Sigmoid colon (tissue), 7 donors: ENCODE data around the gene KLRD1. TPM values are rescaled to one million over a fixed set of nuclear protein-coding genes. Genes with fewer than 3 reads are reported as not detected.
"Not testable (repeated sequence)": the region's sequence is repeated elsewhere in the genome, so short reads cannot be mapped to it uniquely, and the experiment has no call there.

Experiments
- DNase-seq: peaks from one replicate; pipeline ENCODE4 v3.0.0-alpha.2; 2019
- H3K27ac ChIP-seq, 4 donors: fragments of 200-600 bp; sonication (generic); one replicate each; pipeline ENCODE4 v1.5.1; 2016 to 2019; ENCODE audit warnings: mild to moderate bottlenecking in 1 of 4
- H3K27me3 ChIP-seq, 3 donors: fragments of 200-600 bp; sonication (generic); one replicate each; pipeline ENCODE4 v1.5.1; 2019; ENCODE audit warnings: mild to moderate bottlenecking in 1 of 3
- H3K36me3 ChIP-seq, 4 donors: fragments of 200-600 bp; sonication (generic); one replicate each; pipeline ENCODE4 v1.5.1; 2016 to 2019
- H3K4me1 ChIP-seq, 4 donors: fragments of 200-600 bp; sonication (generic); one replicate each; pipeline ENCODE4 v1.5.1; 2017 to 2019
- H3K4me3 ChIP-seq, 4 donors: fragments of 200-600 bp; sonication (generic); one replicate each; pipeline ENCODE4 v1.5.1; 2017 to 2019; ENCODE audit warnings: mild to moderate bottlenecking in 2 of 4, moderate library complexity in 1 of 4
- H3K9me3 ChIP-seq, 4 donors: fragments of 200-600 bp in 3 of 4; sonication (generic) in 3 of 4; one replicate each; pipeline versions ENCODE4 v1.5.1 to v1.6.1; 2013 to 2019
- EP300 ChIP-seq, 4 donors: sonication (generic); formaldehyde crosslinking; IDR thresholded peaks; one replicate each; pipeline ENCODE4 v1.6.1; 2017; ENCODE audit warnings: antibody characterized with exemption in 4 of 4
- POLR2A ChIP-seq, 2 donors: fragments of 450-650 bp; IDR thresholded peaks; one replicate each; pipeline ENCODE4 v1.6.1; 2016; ENCODE audit warnings: antibody characterized with exemption in 2 of 2, mild to moderate bottlenecking in 2 of 2, moderate library complexity in 2 of 2
- POLR2AphosphoS5 ChIP-seq, 4 donors: sonication (generic); formaldehyde crosslinking; IDR thresholded peaks; one replicate each; pipeline ENCODE4 v1.6.1; 2017; ENCODE audit warnings: antibody characterized with exemption in 4 of 4
- WGBS, 2 donors: extraction: QIAGEN DNeasy Blood & Tissue Kit; methylation state at CpG; one replicate each; pipeline ENCODE4 v1.1.7; 2013; 5-methylcytosine and 5-hydroxymethylcytosine counted together
- intact Hi-C: fragments of 100-400 bp; cut with DNase I; formaldehyde crosslinking; loops from one replicate; pipeline ENCODE4 v1.15.1; 2023
- polyA plus RNA-seq, 3 donors: library from polyadenylated mRNA; stranded (reverse); fragments of 200-250 nt; gene quantifications; one replicate each; pipeline ENCODE4 v1.2.3, GENCODE V29; 2013
- total RNA-seq, 4 donors: library from RNA; depleted of rRNA; stranded (reverse); fragments of >200 nt; gene quantifications; one replicate each; pipeline ENCODE4 v1.1.0, GENCODE V29; 2016
- TF ChIP-seq, protein P1 (sequence below), 4 experiments: fragments of 450-650 bp in 3 of 4; fragments of 200-600 bp in 1 of 4; IDR thresholded peaks; one replicate each; pipeline ENCODE4 v1.5.1; 2016 to 2019; ENCODE audit warnings: antibody characterized with exemption in 4 of 4, mild to moderate bottlenecking in 3 of 4, moderate library complexity in 2 of 4
- donor health status: healthy with polysubstance abuse.
- donor health status: Bipolar disorder and iron deficiency.
- donor health status: healthy.

The KLRD1 gene
- total and polyA plus RNA-seq, 7 donors, result 0.54 to 3.6 (median 1.2) TPM; not detected in 1

DNA sequence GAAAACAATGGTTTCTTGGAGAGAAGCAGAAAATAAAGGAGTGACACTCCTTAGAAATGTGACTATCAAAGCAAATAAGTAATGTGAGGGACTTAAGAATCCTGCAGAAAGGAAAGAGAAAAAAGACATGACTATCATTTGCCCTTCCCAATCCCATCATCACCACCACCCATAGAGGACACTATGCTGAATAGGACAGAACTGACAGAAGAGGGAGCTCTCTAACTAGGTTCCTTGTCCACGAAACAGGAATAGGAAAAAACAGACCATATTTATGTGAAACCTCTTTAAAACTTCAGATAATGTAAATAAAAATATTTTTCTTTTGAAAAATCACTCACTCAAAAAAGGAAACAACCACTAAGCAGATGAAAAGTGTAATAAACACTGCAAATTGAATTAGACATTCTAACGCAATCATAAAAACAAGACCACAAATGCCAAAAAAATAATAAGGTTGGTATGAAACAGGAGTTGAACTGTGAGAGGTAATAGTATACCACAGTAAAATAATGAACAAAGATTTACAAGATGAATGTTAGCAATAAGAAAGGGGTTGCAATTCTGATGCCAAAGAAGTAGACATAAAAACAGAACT lies 24.1 kb downstream of the KLRD1 start:
- H3K4me3 ChIP-seq, result no peak overlapping the region
- intact Hi-C loops, result loop anchor here (1.0 kb wide), 1 partner anchor 231 kb away; no protein-coding TSS in a partner anchor
- WGBS, 2 donors, result 41 to 47% methylated on average over 2 of the region's 2 CpGs

DNA sequence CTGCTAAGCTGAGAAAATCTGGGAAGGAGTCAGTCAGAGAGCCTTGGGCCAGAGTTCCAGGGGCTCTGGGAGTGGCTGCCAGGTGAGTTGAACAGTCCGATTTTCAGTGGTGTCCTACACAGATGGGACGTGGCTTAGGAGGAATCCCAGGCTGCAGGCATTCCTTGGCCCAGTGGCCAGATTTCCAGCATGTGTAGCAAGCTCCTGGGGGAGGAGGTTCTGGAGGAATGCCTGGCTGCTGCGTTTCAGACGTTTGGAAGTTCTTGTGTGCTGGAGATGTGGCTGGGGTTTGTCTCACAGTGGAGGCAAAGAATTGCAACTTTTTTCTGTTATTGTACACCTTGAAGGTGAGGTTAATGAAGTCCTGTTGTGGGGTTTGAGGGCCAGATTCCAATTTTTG lies 28.5 kb downstream of the KLRD1 start:
- WGBS, 2 donors, result 79 to 81% methylated on average over 4 of the region's 4 CpGs
- H3K4me3 ChIP-seq, H3K4me1 ChIP-seq, DNase-seq, H3K27ac ChIP-seq, H3K36me3 ChIP-seq, intact Hi-C loops, H3K9me3 ChIP-seq, H3K27me3 ChIP-seq: not testable (repeated sequence)

More for the DNA sequence above, 24.1 kb downstream of the KLRD1 start:
- DNase-seq, result no peak
- Histone ChIP-seq H3K27ac (no peak overlapping the region), H3K4me1 (no peaks in the 10 kb centered on the region), H3K9me3 (peaks cover 0 to 2% (median 0%) of the 10 kb centered on the region in 4 donors), H3K27me3 (no peaks in the 10 kb centered on the region), H3K36me3 (no peaks in the 10 kb centered on the region)
- no peak for TF ChIP-seq POLR2AphosphoS5 (IDR thresholded peaks at IDR 0.05)
- no peak for TF ChIP-seq EP300 (IDR thresholded peaks at IDR 0.05)
- TF ChIP-seq, protein P1, sequence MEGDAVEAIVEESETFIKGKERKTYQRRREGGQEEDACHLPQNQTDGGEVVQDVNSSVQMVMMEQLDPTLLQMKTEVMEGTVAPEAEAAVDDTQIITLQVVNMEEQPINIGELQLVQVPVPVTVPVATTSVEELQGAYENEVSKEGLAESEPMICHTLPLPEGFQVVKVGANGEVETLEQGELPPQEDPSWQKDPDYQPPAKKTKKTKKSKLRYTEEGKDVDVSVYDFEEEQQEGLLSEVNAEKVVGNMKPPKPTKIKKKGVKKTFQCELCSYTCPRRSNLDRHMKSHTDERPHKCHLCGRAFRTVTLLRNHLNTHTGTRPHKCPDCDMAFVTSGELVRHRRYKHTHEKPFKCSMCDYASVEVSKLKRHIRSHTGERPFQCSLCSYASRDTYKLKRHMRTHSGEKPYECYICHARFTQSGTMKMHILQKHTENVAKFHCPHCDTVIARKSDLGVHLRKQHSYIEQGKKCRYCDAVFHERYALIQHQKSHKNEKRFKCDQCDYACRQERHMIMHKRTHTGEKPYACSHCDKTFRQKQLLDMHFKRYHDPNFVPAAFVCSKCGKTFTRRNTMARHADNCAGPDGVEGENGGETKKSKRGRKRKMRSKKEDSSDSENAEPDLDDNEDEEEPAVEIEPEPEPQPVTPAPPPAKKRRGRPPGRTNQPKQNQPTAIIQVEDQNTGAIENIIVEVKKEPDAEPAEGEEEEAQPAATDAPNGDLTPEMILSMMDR (IDR thresholded peaks at IDR 0.05), result peak; percentile 48 to 64 (median 56)
- TF ChIP-seq POLR2A (IDR thresholded peaks at IDR 0.05), result no peak

DNA sequence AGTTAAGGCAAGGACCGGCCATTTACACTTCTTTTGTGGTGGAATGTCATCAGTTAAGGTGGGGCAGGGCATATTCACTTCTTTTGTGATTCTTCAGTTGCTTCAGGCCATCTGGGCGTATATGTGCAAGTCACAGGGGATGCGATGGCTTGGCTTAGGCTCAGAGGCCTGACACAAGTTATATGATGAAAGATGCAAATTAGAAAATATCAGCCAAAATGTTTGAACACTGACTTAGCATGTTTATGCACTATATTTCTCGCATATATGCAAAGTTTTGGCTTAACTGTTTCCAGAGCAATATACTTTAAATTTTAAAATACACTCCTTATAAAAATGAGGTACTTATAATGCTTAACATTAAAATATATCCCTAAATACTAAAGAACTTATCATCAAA lies 30.8 kb downstream of the KLRD1 start:
- intact Hi-C loops, H3K27me3 ChIP-seq, H3K9me3 ChIP-seq, H3K4me3 ChIP-seq, H3K36me3 ChIP-seq, DNase-seq, H3K4me1 ChIP-seq, H3K27ac ChIP-seq: not testable (repeated sequence)
- WGBS, 2 donors, result 86 to 95% methylated on average over 4 of the region's 4 CpGs

DNA sequence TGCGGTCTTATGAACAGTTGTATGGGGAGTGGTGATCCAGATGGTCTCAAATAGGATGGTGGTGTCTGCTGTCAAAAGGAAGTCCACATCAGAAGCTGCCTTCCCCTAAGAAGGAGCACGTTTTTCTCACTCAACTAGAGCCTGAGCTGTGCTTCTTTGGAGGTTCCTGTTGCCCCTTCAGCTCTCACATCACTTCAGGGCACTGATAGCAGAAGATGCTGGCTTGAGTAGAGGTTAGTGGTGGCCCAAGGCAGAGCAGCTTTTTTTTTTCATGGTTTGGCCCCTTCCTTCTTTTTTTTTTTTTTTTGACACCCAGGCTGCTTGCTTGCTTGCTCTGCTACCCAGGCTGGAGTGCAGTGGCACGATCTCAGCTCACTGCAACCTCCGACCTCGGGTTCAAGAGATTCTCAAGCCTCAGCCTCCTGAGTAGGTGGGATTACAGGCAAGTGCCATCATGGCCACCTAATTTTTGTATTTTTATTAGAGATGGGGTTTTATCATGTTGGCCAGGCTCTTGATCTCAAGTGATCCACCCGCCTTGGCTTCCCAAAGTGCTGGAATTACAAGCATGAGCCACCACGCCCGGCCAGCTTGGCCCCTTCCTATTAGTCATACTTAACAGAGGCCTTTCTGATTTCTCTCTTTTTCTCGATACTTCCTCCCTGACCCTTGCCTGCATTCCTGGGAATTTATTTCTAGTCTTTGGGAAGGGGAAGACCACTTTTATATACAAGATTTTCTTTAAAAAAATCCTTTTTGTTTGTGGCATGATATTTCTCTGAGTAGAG lies 31.6 kb downstream of the KLRD1 start:
- 83 to 84% methylated on average over 9 of the region's 9 CpGs for WGBS, 2 donors

DNA sequence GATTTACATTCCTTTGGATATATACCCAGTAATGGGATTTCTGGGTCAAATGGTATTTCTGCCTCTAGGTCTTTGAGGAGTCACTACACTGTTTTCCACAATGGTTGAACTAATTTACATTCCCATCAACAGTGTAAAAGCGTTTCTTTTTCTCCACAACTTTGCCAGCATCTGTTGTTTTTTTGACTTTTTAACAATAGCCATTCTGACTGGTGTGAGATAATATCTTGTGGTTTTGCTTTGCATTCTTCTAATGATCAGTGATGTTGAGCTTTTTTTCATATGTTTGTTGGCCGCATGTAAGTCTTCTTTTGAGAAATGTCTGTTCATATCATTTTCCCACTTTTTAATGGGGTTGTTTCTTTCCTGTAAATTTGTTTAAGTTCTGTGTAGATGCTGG lies 33.3 kb downstream of the KLRD1 start:
- H3K4me3 ChIP-seq, H3K27me3 ChIP-seq, intact Hi-C loops, H3K9me3 ChIP-seq, H3K36me3 ChIP-seq, H3K27ac ChIP-seq, DNase-seq, H3K4me1 ChIP-seq: not testable (repeated sequence)
- WGBS, 2 donors, result 89 to 95% methylated on average over 2 of the region's 2 CpGs

More for the DNA sequence above, 31.6 kb downstream of the KLRD1 start:
- Histone ChIP-seq H3K9me3 (no peaks in the 10 kb centered on the region), H3K27ac (no peak overlapping the region), H3K4me1 (no peaks in the 10 kb centered on the region), H3K27me3 (no peaks in the 10 kb centered on the region), H3K36me3 (no peaks in the 10 kb centered on the region), H3K4me3 (no peak overlapping the region)
- no peak for TF ChIP-seq POLR2A (IDR thresholded peaks at IDR 0.05)
- TF ChIP-seq, protein P1 (IDR thresholded peaks at IDR 0.05), result no peak
- TF ChIP-seq EP300 (IDR thresholded peaks at IDR 0.05), result no peak
- TF ChIP-seq POLR2AphosphoS5 (IDR thresholded peaks at IDR 0.05), result no peak
- DNase-seq, result no peak
- intact Hi-C loops, result no loop called here

DNA sequence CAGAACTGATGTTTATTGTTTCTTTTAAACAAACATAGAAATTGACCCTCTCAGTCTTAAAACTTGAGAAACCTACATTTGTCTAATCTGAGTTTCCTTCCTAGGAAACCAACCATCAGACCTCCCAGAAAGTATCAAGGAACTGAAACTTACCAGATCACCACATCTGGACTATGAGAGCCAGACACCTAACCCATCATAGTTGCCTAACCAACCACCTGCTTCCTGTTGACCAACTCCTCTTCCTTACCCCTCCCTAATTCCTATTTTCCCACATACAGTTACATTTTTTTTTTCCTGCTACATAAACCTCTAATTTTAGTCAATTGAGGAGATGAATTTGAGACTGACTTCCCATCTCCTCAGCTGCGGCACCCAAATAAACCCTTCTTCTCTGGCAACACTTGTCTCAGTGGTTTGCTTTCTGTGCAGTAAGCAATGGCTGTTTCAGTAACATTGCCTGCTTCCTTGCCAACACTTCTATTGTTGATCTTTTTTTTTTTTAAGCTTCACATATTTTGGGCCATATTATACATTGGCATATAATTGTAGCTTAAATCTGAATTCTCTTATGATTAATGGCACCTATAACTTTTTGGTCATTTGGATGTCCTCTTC lies 34.3 kb downstream of the KLRD1 start:
- Histone ChIP-seq H3K4me3 (no peak overlapping the region), H3K27ac (no peak overlapping the region), H3K9me3 (no peaks in the 10 kb centered on the region), H3K36me3 (no peaks in the 10 kb centered on the region), H3K4me1 (no peaks in the 10 kb centered on the region), H3K27me3 (no peaks in the 10 kb centered on the region)
- TF ChIP-seq EP300 (IDR thresholded peaks at IDR 0.05), result no peak
- TF ChIP-seq POLR2A (IDR thresholded peaks at IDR 0.05), result no peak
- TF ChIP-seq POLR2AphosphoS5 (IDR thresholded peaks at IDR 0.05), result no peak
- TF ChIP-seq, protein P1 (IDR thresholded peaks at IDR 0.05), result no peak
- 94% methylated on average over 1 of the region's 1 CpG for WGBS, 2 donors
- intact Hi-C loops, result no loop called here
- DNase-seq, result no peak

DNA sequence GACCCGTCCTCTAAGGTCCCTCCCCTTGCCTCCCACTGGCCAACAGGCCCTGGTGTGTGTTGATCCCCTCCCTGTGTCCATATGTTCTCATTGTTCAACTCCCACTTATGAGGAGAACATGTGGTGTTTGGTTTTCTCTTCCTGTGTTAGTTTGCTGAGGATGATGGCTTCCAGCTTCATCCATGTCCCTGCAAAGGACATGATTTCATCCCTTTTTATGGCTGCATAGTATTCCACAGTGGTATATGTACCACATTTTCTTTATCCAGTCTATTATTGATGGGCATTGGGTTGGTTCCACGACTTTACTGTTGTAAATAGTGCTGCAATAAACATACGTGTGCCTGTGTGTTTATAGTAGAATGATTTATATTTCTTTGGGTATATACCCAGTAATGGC lies 43.8 kb downstream of the KLRD1 start:
- H3K27ac ChIP-seq, intact Hi-C loops, H3K4me3 ChIP-seq, DNase-seq, H3K4me1 ChIP-seq, H3K36me3 ChIP-seq, H3K9me3 ChIP-seq, H3K27me3 ChIP-seq: not testable (repeated sequence)
- 39 to 70% methylated on average over 3 of the region's 3 CpGs for WGBS, 2 donors
